HT1080 (cell line): ENCODE data around the gene TSPAN11. TPM values are rescaled to one million over a fixed set of nuclear protein-coding genes. Genes with fewer than 3 reads are reported as not detected.
A peak's percentile ranks its signal among the peaks of the same experiment; 100 is the strongest.

Experiments used
- DNase-seq: peaks from one replicate; pipeline ENCODE4 v3.0.0-alpha.2; 2015; ENCODE audit warnings: low read depth
- total RNA-seq: library from RNA; depleted of rRNA; stranded (reverse); fragments of >200 nt; shearing (Covaris generic); gene quantifications from 2 replicates; pipeline ENCODE4 v1.2.3, GENCODE V29; 2014

The TSPAN11 gene
- total RNA-seq, 1 experiment from 2014 or later = not detected

- no peak for DNase-seq
Measured at GRCh38 chr12:30977537-30978349, 51.2 kb downstream of the TSPAN11 start.

DNA sequence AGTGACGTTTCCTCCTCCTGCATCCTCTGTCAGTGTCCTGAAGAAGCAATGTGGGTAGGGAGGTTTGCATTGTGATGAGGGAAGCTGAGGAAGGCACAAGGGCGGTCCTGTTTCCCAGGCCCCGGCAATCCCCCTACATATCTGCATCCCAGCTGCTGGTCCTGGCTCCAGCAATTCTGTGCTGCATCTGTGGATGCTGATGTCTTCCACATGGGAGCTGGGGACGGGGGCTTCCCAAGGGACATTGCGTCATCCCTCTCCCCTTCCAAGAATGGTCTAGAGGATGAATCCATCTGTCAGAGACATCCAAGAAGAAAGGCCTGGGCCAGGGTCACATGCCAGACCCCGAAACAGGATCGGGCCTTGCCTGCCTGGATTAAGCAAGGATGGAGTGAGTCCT lies 52.1 kb downstream of the TSPAN11 start:
- no peak for DNase-seq

- no peak for DNase-seq
Measured at GRCh38 chr12:30979371-30980259, 53.1 kb downstream of the TSPAN11 start.

- DNase-seq = no peak
Measured at GRCh38 chr12:30980955-30981662, 54.6 kb downstream of the TSPAN11 start.

DNA sequence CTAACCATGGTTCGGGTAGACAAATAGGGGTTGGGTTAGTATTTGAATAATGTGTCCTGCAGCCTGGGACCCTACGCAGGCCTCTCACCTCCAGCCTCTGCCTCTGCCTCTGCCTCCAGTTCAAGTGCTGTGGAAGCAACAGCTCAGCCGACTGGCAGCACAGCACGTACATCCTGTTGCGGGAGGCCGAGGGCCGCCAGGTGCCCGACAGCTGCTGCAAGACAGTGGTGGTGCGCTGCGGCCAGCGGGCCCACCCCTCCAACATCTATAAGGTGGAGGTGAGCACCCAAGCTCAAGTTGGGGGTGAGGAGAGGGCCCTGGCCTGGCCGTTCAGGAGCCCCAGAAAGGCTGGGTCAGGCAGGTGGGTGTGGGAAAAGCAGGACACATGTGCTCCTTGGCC lies 55.9 kb downstream of the TSPAN11 start:
- no peak for DNase-seq

DNA sequence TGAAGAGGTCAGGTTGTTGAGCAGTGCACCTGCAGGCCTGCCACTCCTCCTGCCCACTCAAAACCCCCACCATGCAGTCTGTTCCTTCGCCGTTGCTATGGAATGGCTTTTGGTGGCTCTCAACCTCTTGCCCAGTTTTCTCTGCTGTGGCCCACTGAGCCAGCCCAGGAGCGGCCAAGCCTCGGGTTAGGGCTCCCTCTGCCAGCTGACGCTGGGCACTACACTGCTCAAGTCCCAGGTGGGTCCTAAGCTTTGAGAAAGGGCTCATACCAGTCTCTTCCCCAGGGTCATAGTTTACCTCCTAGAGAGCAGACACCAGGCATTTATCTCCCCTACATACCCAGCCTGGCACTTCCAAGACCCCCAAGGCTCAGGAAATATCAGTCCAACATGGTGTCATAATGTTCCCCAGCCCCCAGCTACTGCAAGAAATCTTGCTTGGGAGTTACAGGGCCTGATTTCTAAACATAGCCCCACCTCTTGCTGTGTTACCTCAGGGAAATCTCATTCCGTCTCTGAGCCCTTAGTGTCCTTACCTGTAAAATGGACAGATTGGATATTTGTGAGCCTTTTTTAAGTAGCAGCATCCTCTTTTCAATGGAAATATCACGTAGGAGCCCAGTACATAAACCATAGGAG lies 59.4 kb downstream of the TSPAN11 start:
- DNase-seq = peak; percentile 36

- no peak for DNase-seq
Measured at GRCh38 chr12:30988086-30988485, 61.5 kb downstream of the TSPAN11 start.

DNA sequence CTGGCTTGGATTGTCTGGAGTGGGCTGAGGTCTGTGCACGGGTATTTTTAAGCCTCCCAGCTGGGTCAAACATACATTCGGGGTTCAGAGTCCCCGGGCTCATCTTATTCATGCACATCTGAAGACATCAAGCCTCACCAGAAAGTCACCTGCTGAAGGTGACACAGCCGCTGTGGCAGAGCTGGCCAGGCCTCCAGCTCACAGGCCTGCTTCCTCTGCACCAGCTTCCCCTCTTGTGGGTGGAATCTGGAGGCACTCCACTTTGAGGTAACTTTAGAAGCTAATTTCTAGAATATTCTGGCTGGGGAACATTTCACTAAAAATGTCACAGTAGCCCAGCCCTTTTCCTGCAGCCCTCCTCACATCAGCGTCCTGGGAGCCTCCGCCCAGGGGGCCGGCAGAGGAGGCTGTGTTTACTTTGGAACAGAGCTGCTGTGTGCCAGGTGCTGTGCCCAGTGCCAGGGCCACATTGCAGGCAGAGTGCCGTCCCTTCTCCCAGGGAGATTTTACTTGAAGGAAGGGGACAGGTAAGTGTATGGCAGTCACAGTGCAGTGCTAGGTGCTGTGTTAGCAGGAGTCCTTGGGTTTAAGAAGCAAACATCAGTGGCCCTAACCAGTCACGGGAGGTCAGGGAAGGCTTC lies 62.2 kb downstream of the TSPAN11 start:
- no peak for DNase-seq

GRCh38 chr12:30989754-30990153 lies 63.2 kb downstream of the TSPAN11 start:
- peak; percentile 13 for DNase-seq

DNA sequence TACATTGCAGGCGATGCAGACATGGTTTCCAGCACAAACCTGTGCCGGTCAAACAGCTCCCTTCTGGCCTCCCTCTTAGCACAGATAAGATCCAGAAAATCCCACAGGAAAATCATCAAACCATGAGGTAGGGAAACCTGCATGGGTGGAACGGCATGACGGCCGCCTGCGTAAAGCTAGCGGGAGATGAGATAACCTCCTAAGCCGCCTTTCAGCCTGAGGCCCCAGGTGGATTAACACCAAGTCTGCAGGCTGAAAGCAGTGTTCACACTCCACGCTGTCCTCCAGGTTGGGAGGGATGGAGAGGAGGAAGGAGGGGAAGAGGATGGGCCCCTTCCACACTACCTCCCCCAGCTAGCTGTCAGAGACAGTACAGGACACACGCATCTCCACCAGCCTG lies 63.8 kb downstream of the TSPAN11 start:
- DNase-seq = no peak

DNA sequence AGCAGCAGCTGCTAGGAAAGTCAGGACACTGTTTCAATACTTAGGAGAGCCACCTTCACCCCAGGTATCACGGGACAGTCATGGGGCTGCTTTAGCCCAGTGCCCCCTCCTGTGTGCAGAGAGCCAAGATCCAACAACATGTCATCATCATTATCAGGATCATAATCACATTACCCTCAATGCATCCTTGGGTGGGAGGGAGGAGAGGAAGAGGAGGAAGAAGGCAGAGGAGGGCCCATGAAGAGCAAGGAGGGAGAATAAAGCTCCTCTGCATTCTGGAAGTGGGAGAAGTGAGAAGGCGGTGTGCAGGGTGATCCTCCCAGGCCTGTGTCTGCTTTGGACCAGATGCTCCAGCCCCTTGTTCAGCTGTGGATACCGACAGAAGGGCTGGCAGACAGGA lies 64.2 kb downstream of the TSPAN11 start:
- no peak for DNase-seq

GRCh38 chr12:30991466-30991865 lies 64.9 kb downstream of the TSPAN11 start:
- DNase-seq = no peak

DNA sequence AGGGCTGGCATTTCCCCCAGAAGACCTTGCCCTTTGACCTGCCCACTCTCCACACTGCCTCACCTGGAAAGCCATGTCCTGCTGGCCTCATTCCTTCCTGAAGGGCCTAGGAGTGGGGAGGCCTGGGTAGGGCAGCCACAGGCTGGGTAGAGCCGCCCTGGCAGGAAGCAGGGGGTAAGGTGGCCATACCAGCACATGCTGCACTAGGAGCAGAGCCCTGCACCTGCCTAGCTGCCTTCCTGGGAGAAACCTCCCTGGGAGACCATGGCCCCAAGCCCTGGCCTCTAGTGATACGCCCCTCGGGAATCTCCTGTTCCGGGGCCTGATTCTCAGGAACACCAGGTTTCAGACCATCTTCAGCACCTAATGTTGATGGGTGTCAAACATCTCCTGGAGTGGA lies 65.8 kb downstream of the TSPAN11 start:
- DNase-seq = no peak

DNA sequence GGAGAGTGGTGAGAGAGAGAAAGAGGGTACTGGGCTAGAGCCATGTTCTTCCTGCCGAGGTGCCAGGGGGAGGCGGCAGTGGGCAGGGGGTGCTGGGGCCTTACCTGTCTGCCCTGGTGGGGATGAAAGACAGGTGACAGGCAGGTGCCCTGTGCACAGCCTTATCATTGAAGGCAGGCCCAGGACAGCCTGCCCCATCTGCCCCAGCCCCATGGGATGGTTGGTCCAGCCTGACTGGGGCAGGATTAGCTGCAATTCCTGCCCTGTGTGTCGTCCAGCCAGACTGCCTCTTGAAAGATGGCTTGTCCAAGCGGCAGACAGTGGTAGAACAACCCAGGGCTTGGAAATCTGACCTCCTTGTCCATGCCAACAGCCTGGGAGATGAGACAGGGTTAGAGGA lies 67.2 kb downstream of the TSPAN11 start:
- DNase-seq = no peak

- DNase-seq = no peak
Measured at GRCh38 chr12:30994274-30994673, 67.7 kb downstream of the TSPAN11 start.

GRCh38 chr12:30996255-30996654 lies 69.7 kb downstream of the TSPAN11 start:
- peak; percentile 17 for DNase-seq

DNA sequence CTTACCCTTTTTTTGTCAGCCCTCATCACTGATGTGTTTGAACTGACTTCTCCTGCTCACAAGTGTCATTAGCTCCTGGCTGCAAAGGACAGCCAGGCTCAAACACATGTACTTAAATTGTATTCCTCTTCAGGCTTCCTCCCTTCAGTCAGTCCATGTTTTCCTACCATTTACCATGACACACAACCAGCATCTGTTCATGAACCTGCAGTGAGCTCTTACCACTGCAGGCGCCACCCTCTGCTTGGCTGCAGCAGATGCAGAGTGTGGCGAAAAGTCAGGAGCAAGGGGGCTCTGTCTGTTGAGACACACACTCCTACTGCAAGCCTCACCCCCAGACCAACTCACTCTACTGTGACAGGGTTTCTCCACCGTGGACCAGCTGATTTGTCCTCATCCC lies 70.2 kb downstream of the TSPAN11 start:
- DNase-seq = no peak

DNA sequence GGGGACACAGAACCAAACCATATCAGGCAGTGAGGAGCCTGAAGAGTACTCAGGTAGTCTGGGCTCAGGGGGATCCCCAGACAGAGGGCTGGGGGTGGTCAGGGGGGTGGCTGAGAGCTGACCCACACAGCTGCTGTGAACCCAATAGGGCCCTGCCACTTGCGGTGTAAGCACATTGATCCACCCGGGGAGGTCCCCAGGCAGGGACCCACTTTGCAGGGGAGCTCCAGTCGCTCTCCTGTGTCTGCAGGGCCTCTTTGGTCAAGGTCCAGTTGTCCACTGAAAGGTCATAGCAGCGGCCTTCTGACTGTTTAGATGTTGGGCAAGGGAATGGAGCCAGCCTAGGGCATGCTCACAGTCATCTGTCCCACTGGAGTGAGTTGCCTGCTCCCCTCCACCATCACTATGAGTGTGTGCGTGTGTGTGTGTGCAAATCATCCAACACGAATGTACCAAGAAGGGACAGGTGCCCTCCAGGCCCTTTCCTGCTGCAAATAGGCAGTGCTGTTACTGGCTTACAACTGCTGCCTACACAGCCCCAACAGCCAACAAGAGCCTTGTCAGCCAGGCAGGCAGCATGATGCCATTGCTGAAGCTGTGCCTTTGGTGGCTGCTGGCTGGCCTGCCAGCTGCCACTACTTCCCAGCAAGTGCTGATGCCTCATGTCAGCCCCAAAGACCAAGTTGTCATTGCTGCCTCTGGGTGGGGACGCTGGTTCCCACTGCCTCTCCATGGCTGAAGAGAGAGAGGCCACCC lies 71.3 kb downstream of the TSPAN11 start:
- no peak for DNase-seq

- DNase-seq = no peak
Measured at GRCh38 chr12:30999011-30999410, 72.5 kb downstream of the TSPAN11 start.

GRCh38 chr12:30999723-31000122 lies 73.2 kb downstream of the TSPAN11 start:
- no peak for DNase-seq
